ENCODE data around the gene SYNPO. TPM values are rescaled to one million over a fixed set of nuclear protein-coding genes. Genes with fewer than 3 reads are reported as not detected.

SYNPO gene
- total RNA-seq, 2 donors from 2014 or later: 4.2 to 4.5 TPM

DNA sequence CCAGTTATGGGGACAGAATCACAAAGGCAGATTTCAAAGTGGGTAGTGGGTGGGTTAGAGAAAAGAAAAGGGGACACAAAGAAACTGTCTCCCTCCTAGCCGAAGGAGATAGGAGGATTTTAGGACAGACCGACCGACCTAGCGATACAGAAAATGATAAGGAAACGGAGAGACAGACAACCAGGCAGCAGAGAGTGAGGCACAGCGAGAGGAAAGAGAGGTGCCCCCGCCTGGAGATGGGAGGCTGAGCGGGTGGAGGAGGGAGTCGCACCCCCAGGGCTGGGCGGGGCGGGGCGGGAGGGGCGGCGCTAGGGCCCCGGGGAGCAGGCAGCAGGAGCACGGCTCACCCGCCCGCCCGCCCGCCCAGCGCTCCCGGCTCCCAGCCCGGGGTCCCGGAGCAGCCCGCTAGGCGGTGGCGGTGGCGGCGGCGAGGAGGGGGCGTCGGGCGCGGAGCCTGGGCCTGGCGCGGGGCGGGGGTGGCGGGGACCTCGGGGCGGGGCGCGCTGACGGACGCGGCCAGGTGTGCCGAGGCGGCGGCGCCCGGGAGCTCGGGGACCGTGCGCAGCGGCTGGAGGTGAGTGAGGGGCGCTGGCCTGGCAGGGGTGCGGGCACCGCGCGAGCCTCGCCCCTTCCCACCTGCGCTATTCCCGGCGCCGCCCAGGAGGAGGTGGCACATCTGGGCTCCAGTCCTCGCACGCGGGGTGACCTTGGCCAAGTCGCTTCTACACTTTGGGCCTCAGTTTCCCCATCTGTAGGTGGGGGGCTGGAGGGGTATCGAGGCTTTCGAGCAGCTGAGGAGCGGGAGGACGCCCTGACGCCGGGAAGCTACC lies 15.9 kb upstream of the SYNPO start:
- H3K27me3 ChIP-seq (ENCODE audit: control insufficient read depth, insufficient read depth, low read length, poor library complexity, severe bottlenecking): peaks cover 18% of the 10 kb centered on the region
- no peaks in the 10 kb centered on the region for H3K36me3 Mint-ChIP-seq (ENCODE audit: low read depth)
- no peak overlapping the region for H3K27ac Mint-ChIP-seq
- no peak overlapping the region for H3K27ac ChIP-seq (ENCODE audit: low read depth, low read length)
- peaks cover 16% of the 10 kb centered on the region for H3K4me1 ChIP-seq (ENCODE audit: control insufficient read depth, insufficient read depth, low read length)
- WGBS, 2 experiments (ENCODE audit: insufficient coverage in 1 of 2, insufficient read length in 1 of 2): 6 to 14% methylated on average over 9 to 70 of the region's 74 CpGs
- H3K9me3 ChIP-seq (ENCODE audit: control insufficient read depth, low read length): no peaks in the 10 kb centered on the region
- H3K9me3 Mint-ChIP-seq: no peaks in the 10 kb centered on the region
- no peaks in the 10 kb centered on the region for H3K36me3 ChIP-seq (ENCODE audit: control insufficient read depth, insufficient read depth, low read length)
- H3K27me3 Mint-ChIP-seq (ENCODE audit: insufficient read depth): peaks cover 31% of the 10 kb centered on the region
- TF ChIP-seq, protein P1, sequence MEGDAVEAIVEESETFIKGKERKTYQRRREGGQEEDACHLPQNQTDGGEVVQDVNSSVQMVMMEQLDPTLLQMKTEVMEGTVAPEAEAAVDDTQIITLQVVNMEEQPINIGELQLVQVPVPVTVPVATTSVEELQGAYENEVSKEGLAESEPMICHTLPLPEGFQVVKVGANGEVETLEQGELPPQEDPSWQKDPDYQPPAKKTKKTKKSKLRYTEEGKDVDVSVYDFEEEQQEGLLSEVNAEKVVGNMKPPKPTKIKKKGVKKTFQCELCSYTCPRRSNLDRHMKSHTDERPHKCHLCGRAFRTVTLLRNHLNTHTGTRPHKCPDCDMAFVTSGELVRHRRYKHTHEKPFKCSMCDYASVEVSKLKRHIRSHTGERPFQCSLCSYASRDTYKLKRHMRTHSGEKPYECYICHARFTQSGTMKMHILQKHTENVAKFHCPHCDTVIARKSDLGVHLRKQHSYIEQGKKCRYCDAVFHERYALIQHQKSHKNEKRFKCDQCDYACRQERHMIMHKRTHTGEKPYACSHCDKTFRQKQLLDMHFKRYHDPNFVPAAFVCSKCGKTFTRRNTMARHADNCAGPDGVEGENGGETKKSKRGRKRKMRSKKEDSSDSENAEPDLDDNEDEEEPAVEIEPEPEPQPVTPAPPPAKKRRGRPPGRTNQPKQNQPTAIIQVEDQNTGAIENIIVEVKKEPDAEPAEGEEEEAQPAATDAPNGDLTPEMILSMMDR (conservative IDR thresholded peaks at IDR 0.05): no peak
- H3K9ac ChIP-seq (ENCODE audit: extremely low read depth, low read length, poor library complexity, severe bottlenecking): no peak overlapping the region
- peak overlapping the region; percentile 70 for H3K4me3 ChIP-seq (ENCODE audit: low read length)
- H3K4me3 Mint-ChIP-seq: peak overlapping the region; percentile 62
- H3K4me1 Mint-ChIP-seq: peaks cover 20% of the 10 kb centered on the region
- DNase-seq: peak; percentile 83

DNA sequence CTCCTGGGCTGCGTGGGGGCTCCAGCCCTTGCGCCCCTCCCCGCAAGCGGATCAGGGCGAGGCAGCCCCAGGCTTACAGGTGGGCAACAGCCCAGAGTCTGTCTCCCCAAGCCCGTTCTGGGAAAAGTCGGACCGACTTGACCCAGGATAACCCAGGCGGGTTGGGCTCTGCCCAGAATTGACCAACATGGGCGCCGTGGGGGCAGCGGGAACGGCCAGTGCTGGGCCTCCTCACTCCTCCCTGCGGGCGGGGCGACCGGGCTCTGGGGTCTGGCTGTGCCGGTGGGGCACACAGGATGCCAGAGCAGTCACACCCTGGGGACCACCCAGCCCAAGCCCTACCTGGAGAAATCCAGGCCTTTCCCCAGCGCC lies 15.3 kb upstream of the SYNPO start:
- Mint-ChIP-seq H3K4me3 (peak overlapping the region; percentile 62), H3K27ac (no peak overlapping the region), H3K4me1 (peaks cover 14% of the 10 kb centered on the region), H3K36me3 (ENCODE audit: low read depth) (no peaks in the 10 kb centered on the region), H3K9me3 (no peaks in the 10 kb centered on the region), H3K27me3 (ENCODE audit: insufficient read depth) (peaks cover 31% of the 10 kb centered on the region)
- H3K9ac ChIP-seq (ENCODE audit: extremely low read depth, low read length, poor library complexity, severe bottlenecking): no peak overlapping the region
- no peaks in the 10 kb centered on the region for H3K36me3 ChIP-seq (ENCODE audit: control insufficient read depth, insufficient read depth, low read length)
- H3K27ac ChIP-seq (ENCODE audit: low read depth, low read length): no peak overlapping the region
- H3K9me3 ChIP-seq (ENCODE audit: control insufficient read depth, low read length): no peaks in the 10 kb centered on the region
- WGBS, 2 experiments (ENCODE audit: insufficient coverage in 1 of 2, insufficient read length in 1 of 2): 71 to 79% methylated on average over 8 to 19 of the region's 19 CpGs
- no peak for DNase-seq
- TF ChIP-seq, protein P1 (conservative IDR thresholded peaks at IDR 0.05): no peak
- H3K4me3 ChIP-seq (ENCODE audit: low read length): peak overlapping the region; percentile 70
- peaks cover 18% of the 10 kb centered on the region for H3K27me3 ChIP-seq (ENCODE audit: control insufficient read depth, insufficient read depth, low read length, poor library complexity, severe bottlenecking)
- peaks cover 13% of the 10 kb centered on the region for H3K4me1 ChIP-seq (ENCODE audit: control insufficient read depth, insufficient read depth, low read length)

DNA sequence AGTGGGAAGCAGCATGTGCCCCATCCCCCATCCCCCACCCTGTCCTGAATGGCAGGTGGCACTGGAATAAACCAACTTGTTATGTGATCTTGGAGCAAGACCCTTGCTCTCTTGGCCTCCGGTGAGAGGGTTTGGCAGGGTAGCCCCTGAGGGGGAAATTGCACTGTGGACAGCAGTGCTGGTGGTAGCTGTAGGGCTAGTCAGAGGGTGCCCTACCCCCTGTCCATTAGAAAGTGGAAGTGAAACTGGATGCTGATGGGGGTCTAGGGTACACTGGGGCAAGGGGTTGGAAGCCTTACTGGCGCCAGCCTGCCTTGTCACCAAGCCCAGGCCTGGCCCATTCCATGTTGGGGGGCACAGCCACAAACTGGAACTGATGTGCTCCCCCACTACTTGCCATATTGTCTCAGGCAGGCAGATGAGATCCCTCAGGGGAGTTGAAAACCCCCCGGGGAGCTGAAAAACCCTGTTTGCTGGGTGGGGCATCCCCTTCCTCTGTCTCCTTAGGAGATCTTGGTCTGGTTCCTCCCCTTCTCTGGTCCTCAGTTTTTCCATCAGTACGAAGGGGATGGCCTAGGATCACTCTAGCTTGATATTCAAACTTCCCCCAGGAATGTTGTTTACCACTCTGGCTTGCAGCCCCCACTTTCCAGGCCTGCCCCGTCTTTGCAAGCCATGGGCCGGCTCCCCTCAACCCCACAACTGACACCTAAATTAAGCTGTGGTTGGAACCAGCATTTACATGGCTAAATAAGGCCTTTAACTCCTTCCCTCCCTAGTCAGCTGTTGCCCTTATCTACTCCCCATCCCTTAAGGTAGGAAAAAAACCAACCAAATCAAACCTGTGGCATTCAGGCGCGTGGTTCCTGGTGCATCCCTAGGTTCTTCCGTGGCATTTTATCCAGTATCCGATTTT lies 14.4 kb upstream of the SYNPO start:
- peaks cover 13% of the 10 kb centered on the region for H3K4me1 ChIP-seq (ENCODE audit: control insufficient read depth, insufficient read depth, low read length)
- H3K9me3 Mint-ChIP-seq: no peaks in the 10 kb centered on the region

More for the DNA sequence above, 14.4 kb upstream of the SYNPO start:
- Histone ChIP-seq H3K36me3 (ENCODE audit: control insufficient read depth, insufficient read depth, low read length) (no peaks in the 10 kb centered on the region), H3K4me3 (ENCODE audit: low read length) (no peak overlapping the region), H3K9ac (ENCODE audit: extremely low read depth, low read length, poor library complexity, severe bottlenecking) (no peak overlapping the region), H3K27me3 (ENCODE audit: control insufficient read depth, insufficient read depth, low read length, poor library complexity, severe bottlenecking) (peaks cover 18% of the 10 kb centered on the region), H3K9me3 (ENCODE audit: control insufficient read depth, low read length) (no peaks in the 10 kb centered on the region), H3K27ac (ENCODE audit: low read depth, low read length) (no peak overlapping the region)
- no peak for DNase-seq
- 89 to 91% methylated on average over 8 to 10 of the region's 10 CpGs for WGBS, 2 experiments (ENCODE audit: insufficient coverage in 1 of 2, insufficient read length in 1 of 2)
- H3K4me3 Mint-ChIP-seq: peak overlapping the region; percentile 62
- H3K27ac Mint-ChIP-seq: no peak overlapping the region
- peaks cover 31% of the 10 kb centered on the region for H3K27me3 Mint-ChIP-seq (ENCODE audit: insufficient read depth)
- H3K36me3 Mint-ChIP-seq (ENCODE audit: low read depth): no peaks in the 10 kb centered on the region
- TF ChIP-seq, protein P1 (conservative IDR thresholded peaks at IDR 0.05): no peak
- peaks cover 13% of the 10 kb centered on the region for H3K4me1 Mint-ChIP-seq
